Subcutaneous adipose tissue (tissue), 4 donors: ENCODE data around the gene AUTS2. TPM values are rescaled to one million over a fixed set of nuclear protein-coding genes. Genes with fewer than 3 reads are reported as not detected.

Source experiments
- CTCF ChIP-seq: fragments of 450-650 bp; IDR thresholded peaks from one replicate; pipeline ENCODE4 v1.5.1; 2016; ENCODE audit warnings: low read depth, mild to moderate bottlenecking, control low read depth, antibody characterized with exemption, moderate library complexity
- total RNA-seq, 4 donors: library from RNA; depleted of rRNA; stranded (reverse); fragments of >200 nt; gene quantifications; one replicate each; pipeline ENCODE4 v1.1.0, GENCODE V29; 2016

The AUTS2 gene
- total RNA-seq, 4 donors from 2014 or later: 22.4 to 46.9 (median 27.4) TPM

- TF ChIP-seq CTCF: no peak
These were observed 59.1 kb downstream of the AUTS2 start for GRCh38 chr7:69657331-69657730.

- no peak for TF ChIP-seq CTCF
These were observed 59.7 kb downstream of the AUTS2 start for GRCh38 chr7:69657985-69658384.

GRCh38 chr7:69659983-69660382, 61.7 kb downstream of the AUTS2 start:
- TF ChIP-seq CTCF: no peak

GRCh38 chr7:69661342-69661741, 63.1 kb downstream of the AUTS2 start:
- no peak for TF ChIP-seq CTCF

GRCh38 chr7:69663911-69664832, 65.9 kb downstream of the AUTS2 start:
- no peak for TF ChIP-seq CTCF

GRCh38 chr7:69665369-69665768, 67.1 kb downstream of the AUTS2 start:
- TF ChIP-seq CTCF: no peak

GRCh38 chr7:69668339-69668870, 70.1 kb downstream of the AUTS2 start:
- TF ChIP-seq CTCF: no peak
